Activated T-cell treated with anti-CD3 and anti-CD28 coated beads, Interleukin-2, amount 50 U/mL, for 4 hours (primary cell): ENCODE measurements around the gene ISY1. TPM values are rescaled to one million over a fixed set of nuclear protein-coding genes. Genes with fewer than 3 reads are reported as not detected.
"Not testable (repeated sequence)": the region's sequence is repeated elsewhere in the genome, so short reads cannot be mapped to it uniquely, and the experiment has no call there.

Source experiments
- ATAC-seq, 2 donors: fragments of 200-7000 bp; cut with Tn5 transposase; one replicate each; pipeline ENCODE4 v1.10.0; 2021
- DNase-seq: peaks from one replicate; pipeline ENCODE4 v3.0.0-alpha.2; 2020
- H3K27me3 Mint-ChIP-seq: one replicate; pipeline ENCODE4 v1.8.0; 2021; ENCODE audit warnings: low read depth, mixed read lengths
- H3K36me3 Mint-ChIP-seq: one replicate; pipeline ENCODE4 v1.8.0; 2022; ENCODE audit warnings: mixed read lengths; ENCODE audit not compliant: insufficient read depth
- H3K4me1 Mint-ChIP-seq: one replicate; pipeline ENCODE4 v1.8.0; 2021; ENCODE audit warnings: low read depth, mixed read lengths
- H3K4me3 Mint-ChIP-seq: one replicate; pipeline ENCODE4 v1.8.0; 2021; ENCODE audit warnings: mild to moderate bottlenecking, moderate library complexity, mixed read lengths
- H3K9me3 Mint-ChIP-seq: one replicate; pipeline ENCODE4 v1.8.0; 2021; ENCODE audit warnings: mixed read lengths
- total RNA-seq, 3 donors: library from RNA; stranded (reverse); gene quantifications; one replicate each; pipeline ENCODE4 v1.2.1, GENCODE V29; 2021

ISY1 gene
- total RNA-seq, 3 donors from 2014 or later: 93.1 to 101 (median 93.9) TPM

DNA sequence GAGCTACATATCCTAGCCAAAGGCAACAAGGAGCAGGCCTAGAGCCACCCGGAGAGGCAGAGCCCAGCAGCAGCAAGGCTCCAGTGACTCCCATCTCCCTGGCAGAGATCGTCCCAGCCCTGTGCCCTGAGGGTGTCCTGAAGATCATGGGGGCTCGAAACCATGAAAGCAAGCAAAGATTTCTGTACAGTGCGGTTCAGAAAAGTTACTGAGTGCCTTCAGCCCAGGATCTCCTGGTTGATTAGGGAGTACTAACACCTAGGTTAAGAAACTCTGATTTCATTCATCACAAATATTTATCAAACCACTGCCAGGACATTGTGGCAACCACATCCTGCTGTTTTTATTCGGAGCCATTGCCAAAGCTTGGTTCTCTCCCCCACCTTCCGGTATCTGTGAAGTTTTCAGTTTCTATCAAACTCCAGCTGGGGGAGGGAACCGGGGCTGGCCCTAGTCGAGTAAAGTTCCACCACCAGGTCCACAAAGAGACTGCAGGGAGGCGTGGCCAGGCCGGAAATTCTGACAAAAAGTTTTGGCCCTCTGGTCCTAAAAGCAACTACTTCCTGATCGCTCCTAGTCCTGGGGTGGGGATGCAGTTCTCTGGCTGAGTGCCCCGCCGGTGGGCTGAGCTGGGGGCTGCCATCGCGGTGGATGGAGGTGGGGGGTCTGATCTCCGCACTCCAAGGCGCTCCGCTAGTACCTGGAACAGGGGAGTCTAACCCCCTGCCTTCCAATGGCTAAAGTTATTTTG lies 40.4 kb downstream of the ISY1 start:
- ATAC-seq: peak; percentile 68 to 69

DNA sequence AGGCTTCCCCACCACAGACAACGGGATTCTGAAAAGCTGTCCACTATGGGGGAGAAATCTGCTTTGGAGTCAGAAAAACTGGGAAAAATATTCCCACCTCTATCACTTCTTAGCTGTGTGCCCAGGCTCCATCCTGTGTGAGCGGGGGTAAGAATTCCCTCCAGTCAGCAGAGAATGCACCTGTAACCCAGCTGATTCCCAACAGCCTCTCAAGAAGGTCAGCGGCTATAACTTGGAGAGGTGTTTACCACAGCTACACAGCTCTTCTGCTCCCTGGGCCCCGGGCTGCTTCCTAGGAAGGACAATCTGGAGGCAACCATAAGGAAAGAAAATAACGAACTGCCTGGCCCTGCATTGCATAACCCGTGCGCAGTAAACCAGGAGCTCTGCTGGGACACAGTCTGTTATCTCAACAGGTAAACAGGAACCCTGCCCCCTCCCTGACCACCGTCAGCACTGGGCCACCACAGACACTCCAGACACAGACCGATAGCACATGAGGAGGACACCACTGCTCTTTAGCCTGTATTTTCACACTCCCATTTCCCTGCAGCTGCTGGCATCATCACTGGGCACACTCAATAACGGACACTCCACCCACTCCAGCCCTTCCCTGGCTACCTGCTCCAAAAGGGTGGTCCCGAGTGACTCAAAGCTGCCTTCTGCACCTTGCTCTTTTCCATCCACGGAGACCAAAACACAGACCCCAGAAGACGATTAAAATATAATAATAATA lies 41.3 kb downstream of the ISY1 start:
- H3K4me1 Mint-ChIP-seq: peaks cover 65% of the 10 kb centered on the region
- H3K36me3 Mint-ChIP-seq: peaks cover 8% of the 10 kb centered on the region
- no peaks in the 10 kb centered on the region for H3K9me3 Mint-ChIP-seq
- DNase-seq (no peak), ATAC-seq (no peak)
- H3K4me3 Mint-ChIP-seq: peak overlapping the region; percentile 90
- H3K27me3 Mint-ChIP-seq: no peaks in the 10 kb centered on the region

More for the DNA sequence above, 40.4 kb downstream of the ISY1 start:
- peak overlapping the region; percentile 90 for H3K4me3 Mint-ChIP-seq
- peak; percentile 77 for DNase-seq
- H3K4me1 Mint-ChIP-seq: peaks cover 58% of the 10 kb centered on the region
- no peaks in the 10 kb centered on the region for H3K9me3 Mint-ChIP-seq
- peaks cover 8% of the 10 kb centered on the region for H3K36me3 Mint-ChIP-seq
- H3K27me3 Mint-ChIP-seq: no peaks in the 10 kb centered on the region

DNA sequence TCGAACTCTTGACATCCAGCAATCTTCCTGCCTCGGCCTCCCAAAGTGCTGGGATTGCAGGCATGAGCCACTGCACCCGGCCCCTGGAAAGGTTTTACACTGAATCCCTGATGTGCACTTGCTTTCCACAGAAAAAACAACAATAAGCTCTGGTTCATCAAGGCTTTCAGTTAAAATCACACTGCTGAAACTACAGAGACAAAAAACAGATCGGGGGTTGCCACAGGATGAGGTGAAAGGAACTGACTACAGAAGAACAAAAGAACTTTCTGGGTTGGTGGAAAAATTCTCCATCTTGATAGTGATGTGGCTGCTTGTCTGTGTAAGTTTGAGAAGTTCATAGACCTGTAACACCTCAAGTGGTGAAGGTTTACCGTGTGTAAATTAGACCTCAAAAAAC lies 42.1 kb downstream of the ISY1 start:
- Mint-ChIP-seq H3K36me3 (peaks cover 11% of the 10 kb centered on the region), H3K27me3 (no peaks in the 10 kb centered on the region), H3K9me3 (no peaks in the 10 kb centered on the region), H3K4me3 (peak overlapping the region; percentile 90), H3K4me1 (peaks cover 73% of the 10 kb centered on the region)
- DNase-seq (no peak), ATAC-seq (peak; percentile 34 to 39)

DNA sequence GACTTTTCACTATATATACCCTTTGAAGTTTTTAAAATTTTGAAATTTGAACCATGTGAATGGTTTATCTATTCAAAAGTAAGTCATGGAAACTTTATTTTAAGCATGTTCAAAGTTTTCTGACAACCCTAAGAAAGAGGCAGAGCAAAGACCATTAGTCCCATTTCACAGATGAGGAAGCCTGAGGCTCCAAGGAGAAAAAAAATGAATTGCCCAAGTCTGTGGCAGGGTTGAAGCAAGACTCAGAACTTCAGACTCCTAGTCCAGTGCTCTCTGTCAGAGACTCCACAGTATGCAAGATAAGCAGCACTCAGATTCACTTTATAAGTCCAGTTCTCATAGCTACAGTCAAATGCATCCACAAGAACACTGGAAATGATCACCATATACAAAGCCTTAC lies 43.7 kb downstream of the ISY1 start:
- no peak for DNase-seq
- no peak for ATAC-seq
- Mint-ChIP-seq H3K27me3 (no peaks in the 10 kb centered on the region), H3K4me1 (peaks cover 75% of the 10 kb centered on the region), H3K4me3 (no peak overlapping the region), H3K36me3 (peaks cover 11% of the 10 kb centered on the region), H3K9me3 (no peaks in the 10 kb centered on the region)

DNA sequence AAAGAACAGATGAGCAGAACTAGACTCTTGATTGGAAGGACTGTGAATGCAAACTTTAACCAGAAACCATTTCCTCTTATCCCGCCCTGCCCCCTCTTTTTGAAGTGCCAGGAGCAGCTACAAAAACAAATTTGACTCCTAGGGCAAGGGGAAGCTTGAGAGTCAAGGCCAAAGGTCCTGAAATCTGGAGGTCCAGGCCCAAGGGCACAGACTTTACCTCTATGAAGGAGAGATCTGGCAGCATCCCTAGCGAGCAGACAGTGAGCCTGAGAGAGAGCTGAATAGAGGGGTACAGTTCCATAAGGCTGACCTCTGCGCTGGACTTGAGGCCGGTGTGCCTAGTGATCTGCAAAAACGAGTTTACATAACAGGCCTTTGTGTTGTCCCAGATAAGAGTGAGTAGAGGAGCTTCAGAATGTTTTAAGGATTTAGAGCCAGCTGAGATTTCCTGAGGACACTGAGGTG lies 44.3 kb downstream of the ISY1 start:
- peak overlapping the region; percentile 53 for H3K4me3 Mint-ChIP-seq
- no peaks in the 10 kb centered on the region for H3K9me3 Mint-ChIP-seq
- peaks cover 76% of the 10 kb centered on the region for H3K4me1 Mint-ChIP-seq
- DNase-seq (no peak), ATAC-seq (no peak)
- H3K36me3 Mint-ChIP-seq: peaks cover 11% of the 10 kb centered on the region
- no peaks in the 10 kb centered on the region for H3K27me3 Mint-ChIP-seq

DNA sequence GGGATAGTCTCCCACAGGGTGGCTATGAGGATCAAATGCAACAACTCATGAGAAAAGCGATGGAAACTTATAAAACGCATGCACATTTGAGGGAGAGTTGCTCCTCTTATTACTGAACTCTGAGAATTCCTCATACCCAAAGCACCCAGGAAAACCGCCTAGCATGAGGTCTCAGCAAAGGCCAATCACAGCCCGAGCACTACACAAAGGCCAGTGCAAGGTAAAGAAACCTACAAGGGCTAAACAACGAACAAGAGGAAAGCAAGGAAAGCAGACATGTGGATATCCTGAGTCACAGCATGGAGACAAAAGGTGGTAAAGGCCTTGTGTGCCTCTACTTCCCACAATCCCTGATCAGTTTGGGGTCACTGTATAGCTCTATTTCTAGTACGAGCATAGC lies 46.4 kb downstream of the ISY1 start:
- Mint-ChIP-seq H3K27me3 (no peaks in the 10 kb centered on the region), H3K9me3 (no peaks in the 10 kb centered on the region), H3K36me3 (peaks cover 19% of the 10 kb centered on the region), H3K4me1 (peaks cover 81% of the 10 kb centered on the region), H3K4me3 (peak overlapping the region; percentile 24)
- ATAC-seq (no peak), DNase-seq (no peak)

DNA sequence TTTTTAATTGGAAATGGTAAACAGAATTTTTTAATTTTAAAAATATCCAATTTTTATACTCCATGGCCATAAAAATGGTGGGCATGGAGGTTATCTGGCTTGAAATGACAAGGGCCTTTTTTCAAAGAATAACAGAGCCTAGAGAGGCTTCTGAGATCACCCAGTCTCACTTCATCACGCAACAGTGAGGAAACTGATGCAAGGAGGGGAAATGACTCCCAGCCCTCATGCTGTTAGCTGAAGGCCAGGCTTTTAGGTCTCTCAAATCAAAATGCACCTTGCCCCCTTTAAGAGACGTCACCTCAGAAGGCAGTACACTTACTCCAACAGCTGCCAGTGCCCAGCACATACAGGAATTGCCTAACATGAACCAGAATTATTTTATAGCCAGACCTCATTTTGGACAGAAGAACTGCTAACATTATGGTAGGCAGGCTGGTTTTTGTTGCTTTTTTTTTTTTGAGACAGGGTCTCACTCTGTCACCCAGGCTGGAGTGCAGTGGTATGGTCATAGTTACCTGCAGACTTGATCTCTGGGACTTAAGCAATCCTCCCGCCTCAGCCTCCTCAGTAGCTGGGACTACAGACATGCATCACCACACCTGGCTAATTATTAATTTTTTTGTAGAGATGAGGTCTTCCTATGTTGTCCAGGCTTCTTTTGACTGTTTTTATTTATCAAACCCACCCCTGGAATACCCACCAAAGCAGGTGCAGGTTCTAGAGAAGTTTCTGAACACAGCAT lies 48.4 kb downstream of the ISY1 start:
- Mint-ChIP-seq H3K27me3 (no peaks in the 10 kb centered on the region), H3K9me3 (no peaks in the 10 kb centered on the region), H3K4me1 (peaks cover 76% of the 10 kb centered on the region), H3K36me3 (peaks cover 20% of the 10 kb centered on the region), H3K4me3 (no peak overlapping the region)
- ATAC-seq (peak; percentile 90), DNase-seq (peak; percentile 24)

DNA sequence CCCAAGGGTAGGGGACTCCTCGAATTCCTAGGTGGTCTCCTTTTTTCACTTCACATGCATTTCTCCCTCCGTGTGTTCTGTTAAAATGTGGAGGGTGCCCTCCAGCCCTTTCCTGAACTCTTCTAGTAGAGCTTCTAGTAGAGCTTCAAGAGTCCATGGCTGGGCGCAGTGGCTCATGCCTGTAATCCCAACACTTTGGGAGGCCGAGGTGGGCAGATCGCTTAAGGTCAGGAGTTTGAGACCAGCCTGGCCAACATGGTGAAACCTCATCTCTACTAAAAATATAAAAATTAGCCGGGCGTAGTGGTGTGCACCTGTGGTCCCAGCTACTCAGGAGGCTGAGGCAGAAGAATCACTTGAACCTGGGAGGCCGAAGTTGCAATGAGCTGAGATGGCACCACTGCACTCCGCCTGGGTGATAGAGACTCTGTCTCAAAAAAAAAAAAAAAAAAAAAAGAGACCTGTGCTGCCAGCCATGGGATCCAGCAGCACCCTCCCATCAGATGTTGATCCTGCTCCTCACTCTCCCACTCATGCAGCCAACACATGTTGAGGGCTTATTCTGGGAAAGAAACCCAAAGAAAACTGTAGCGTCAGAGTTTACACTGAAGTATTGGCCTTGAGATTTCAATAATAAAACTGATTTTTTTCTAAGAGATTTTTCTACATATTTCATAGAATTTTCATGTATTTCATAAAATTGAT lies 49.6 kb downstream of the ISY1 start:
- peaks cover 22% of the 10 kb centered on the region for H3K36me3 Mint-ChIP-seq
- not testable (repeated sequence) for H3K4me3 Mint-ChIP-seq, ATAC-seq, H3K9me3 Mint-ChIP-seq, DNase-seq, H3K27me3 Mint-ChIP-seq
- H3K4me1 Mint-ChIP-seq: peaks cover 76% of the 10 kb centered on the region

DNA sequence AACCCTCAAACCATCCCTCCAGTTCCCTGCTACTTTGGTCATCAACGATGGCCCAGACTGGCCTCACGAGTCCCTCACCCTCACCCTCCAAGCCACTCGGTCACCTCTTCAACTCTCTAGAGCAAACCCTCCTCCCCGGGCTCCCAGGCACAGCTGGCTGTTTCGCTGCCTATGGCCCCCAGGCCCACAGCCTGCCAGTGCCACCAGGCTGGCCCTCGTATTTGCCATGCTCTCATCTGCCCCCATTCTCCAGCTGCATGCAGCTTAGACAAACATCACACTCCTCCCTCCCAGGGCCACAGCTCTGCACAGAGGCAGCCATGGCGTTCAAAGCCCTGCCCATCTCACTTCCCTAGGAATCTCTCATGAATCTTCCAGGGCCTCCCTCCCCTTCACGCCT lies 53.1 kb downstream of the ISY1 start:
- H3K27me3 Mint-ChIP-seq: no peaks in the 10 kb centered on the region
- H3K4me1 Mint-ChIP-seq: peaks cover 72% of the 10 kb centered on the region
- H3K36me3 Mint-ChIP-seq: peaks cover 21% of the 10 kb centered on the region
- DNase-seq (no peak), ATAC-seq (no peak)
- no peak overlapping the region for H3K4me3 Mint-ChIP-seq
- no peaks in the 10 kb centered on the region for H3K9me3 Mint-ChIP-seq

DNA sequence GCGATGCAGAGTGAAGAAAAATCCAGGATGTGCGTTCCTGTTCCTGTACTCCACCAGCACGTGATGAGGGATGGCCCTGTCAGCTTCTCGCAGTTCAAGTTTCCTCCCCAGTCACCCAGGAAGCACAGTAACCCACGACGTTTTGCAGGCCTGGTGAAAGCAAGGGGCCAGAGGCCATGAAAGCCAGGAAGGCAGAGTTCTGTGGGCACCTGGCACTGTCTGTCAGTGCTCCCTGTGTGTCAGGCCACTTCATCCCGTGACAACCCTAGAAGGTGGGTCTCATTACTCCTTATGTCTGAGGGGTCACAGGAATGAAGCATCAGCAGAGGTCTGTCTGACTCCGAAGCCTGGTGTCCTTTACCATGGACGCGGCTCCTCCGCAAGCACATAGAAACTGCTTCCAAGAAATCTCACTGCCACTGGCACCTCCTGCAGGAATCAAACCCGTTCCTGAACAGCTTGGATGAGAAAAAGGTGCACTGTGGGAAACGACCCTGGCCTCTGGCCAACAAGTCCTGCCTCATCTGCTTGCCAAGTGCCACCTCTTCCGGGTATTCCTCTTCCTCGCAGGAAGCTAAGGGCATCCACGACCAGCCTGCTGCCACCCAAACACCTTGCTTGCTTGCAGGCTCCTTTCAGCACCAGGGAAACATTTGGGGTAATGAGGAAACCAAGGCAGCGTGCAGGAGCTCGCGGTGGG lies 53.8 kb downstream of the ISY1 start:
- Mint-ChIP-seq H3K36me3 (peaks cover 21% of the 10 kb centered on the region), H3K9me3 (no peaks in the 10 kb centered on the region), H3K4me3 (no peak overlapping the region), H3K4me1 (peaks cover 71% of the 10 kb centered on the region), H3K27me3 (no peaks in the 10 kb centered on the region)
- ATAC-seq (peak; percentile 17 to 21), DNase-seq (no peak)

DNA sequence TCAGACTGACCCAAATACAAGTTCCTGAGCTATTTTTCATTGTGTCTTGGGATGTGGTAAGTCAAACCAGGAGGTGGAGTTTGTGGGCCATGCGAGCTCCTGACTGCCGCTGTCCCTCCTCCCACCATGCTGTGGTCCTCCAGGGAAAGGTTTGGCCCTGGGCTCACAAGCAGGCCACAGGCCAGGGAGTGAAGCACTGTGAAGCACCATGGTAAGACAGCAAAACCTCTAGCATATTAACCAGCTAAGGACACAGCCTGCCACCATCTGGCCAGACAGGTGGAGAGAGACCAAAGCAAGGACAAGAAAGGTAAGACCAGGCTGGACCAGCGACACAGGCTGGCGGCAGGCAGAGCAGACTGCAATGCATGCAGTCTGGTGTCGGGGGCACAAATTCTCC lies 54.5 kb downstream of the ISY1 start:
- ATAC-seq: no peak
- no peak for DNase-seq
- H3K9me3 Mint-ChIP-seq: no peaks in the 10 kb centered on the region
- no peaks in the 10 kb centered on the region for H3K27me3 Mint-ChIP-seq
- peaks cover 72% of the 10 kb centered on the region for H3K4me1 Mint-ChIP-seq
- H3K4me3 Mint-ChIP-seq: no peak overlapping the region
- H3K36me3 Mint-ChIP-seq: peaks cover 23% of the 10 kb centered on the region

DNA sequence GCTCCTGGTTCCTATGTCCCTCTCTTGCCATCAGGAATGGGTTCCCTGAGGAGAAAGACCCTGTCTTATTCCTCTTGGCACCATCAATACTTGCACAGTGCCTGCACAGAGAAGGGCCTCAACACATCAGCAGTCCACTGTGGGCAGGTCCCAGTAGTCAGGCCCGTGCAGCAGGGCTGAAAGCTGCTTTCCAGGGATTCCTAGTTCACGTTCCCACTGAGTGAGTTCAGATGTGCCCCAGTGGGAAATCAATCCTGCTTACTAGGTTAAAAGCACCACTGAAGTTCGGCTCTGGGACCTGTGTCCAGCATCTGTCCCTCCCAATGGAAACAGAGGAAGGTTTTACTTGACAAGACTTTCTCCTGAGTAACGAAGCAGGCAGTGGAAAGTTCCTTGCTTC lies 55.0 kb downstream of the ISY1 start:
- ATAC-seq: no peak
- Mint-ChIP-seq H3K36me3 (peaks cover 25% of the 10 kb centered on the region), H3K9me3 (no peaks in the 10 kb centered on the region), H3K4me3 (no peak overlapping the region), H3K27me3 (no peaks in the 10 kb centered on the region), H3K4me1 (peaks cover 74% of the 10 kb centered on the region)
- DNase-seq: no peak

DNA sequence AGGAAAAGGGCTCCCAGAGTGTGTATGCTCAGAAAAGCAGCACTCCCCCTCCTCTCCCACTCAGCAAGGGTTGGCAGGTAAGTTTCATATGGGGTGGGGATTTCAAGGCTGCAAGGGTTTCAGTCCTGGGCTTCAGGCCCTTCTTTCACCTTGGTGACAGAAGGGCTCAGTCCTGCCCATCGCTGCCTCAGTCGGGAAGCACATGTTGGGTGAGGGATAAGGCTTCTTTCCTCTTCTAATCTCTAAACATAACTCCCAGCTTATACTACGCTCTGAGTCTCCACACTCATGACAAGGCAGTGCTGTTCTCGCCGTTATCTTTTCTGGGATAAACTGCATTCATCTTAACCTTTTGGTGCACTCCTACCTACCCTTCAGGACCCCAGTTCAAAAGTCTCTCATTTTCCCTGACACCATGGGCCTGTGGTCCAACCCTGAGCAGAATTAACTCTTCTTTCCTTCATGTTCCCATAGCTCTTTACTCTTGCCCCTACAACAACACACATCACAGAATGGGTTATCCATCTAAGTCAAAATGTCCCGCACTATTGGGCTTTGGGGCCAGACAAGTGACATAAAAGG lies 56.3 kb downstream of the ISY1 start:
- peaks cover 21% of the 10 kb centered on the region for H3K36me3 Mint-ChIP-seq
- no peak for ATAC-seq

More for the DNA sequence above, 56.3 kb downstream of the ISY1 start:
- Mint-ChIP-seq H3K4me1 (peaks cover 75% of the 10 kb centered on the region), H3K4me3 (no peak overlapping the region), H3K9me3 (no peaks in the 10 kb centered on the region), H3K27me3 (no peaks in the 10 kb centered on the region)
- no peak for DNase-seq
